Measurements from ENCODE around the gene KLHL26. TPM values are rescaled to one million over a fixed set of nuclear protein-coding genes. Genes with fewer than 3 reads are reported as not detected.

Gene KLHL26
- polyA plus RNA-seq, 2 of the 4 experiments (the other 2 are of a cell fraction), result 1.1 to 2.0 TPM

- CTCF ChIA-PET, result interaction anchor here (0.6 kb wide), 1 partner anchor 23 kb away, joined by 3 read pairs; no protein-coding TSS in a partner anchor
- FAIRE-seq (no peak), ATAC-seq (no peak), DNase-seq (ENCODE audit: low read depth in 1 of 2, low spot score in 1 of 2) (no peak)
- Histone ChIP-seq H3K4me2 (no peak overlapping the region), H3K27ac (no peak overlapping the region), H3K4me3 (no peak overlapping the region), H3K4me1 (no peaks in the 10 kb centered on the region), H3K9me3 (no peaks in the 10 kb centered on the region)
- POLR2A ChIA-PET, result no interaction called here
- TF ChIP-seq RAD21 (conservative IDR thresholded peaks at IDR 0.05 in 1 of 2, IDR thresholded peaks at IDR 0.05 in 1 of 2), result no peak
- no peak for TF ChIP-seq NPAS2 (CRISPR knock-in tag; IDR thresholded peaks at IDR 0.05; ENCODE audit: borderline replicate concordance)
- no peak for TF ChIP-seq MAFK (IDR thresholded peaks at IDR 0.05; ENCODE audit: partially characterized antibody)
- 89% methylated on average over 24 of the region's 25 CpGs for WGBS (ENCODE audit: missing lambda C conversion rate)
These were observed 12.7 kb downstream of the KLHL26 start for GRCh38 chr19:18649371-18650020.

GRCh38 chr19:18650021-18650390 lies 13.2 kb downstream of the KLHL26 start:
- DNase-seq (ENCODE audit: low read depth in 1 of 2, low spot score in 1 of 2) (no peak), ATAC-seq (no peak), FAIRE-seq (no peak)
- POLR2A ChIA-PET, result no interaction called here
- 74% methylated on average over 15 of the region's 17 CpGs for WGBS (ENCODE audit: missing lambda C conversion rate)
- Histone ChIP-seq H3K9me3 (no peaks in the 10 kb centered on the region), H3K4me2 (no peak overlapping the region), H3K27ac (no peak overlapping the region), H3K4me1 (no peaks in the 10 kb centered on the region), H3K4me3 (no peak overlapping the region)
- CTCF ChIA-PET, result no interaction called here
- no peak for TF ChIP-seq NR3C1 (IDR thresholded peaks at IDR 0.05)
- no peak for TF ChIP-seq CEBPB (IDR thresholded peaks at IDR 0.05)
- TF ChIP-seq HMGXB4 (CRISPR knock-in tag; IDR thresholded peaks at IDR 0.05; ENCODE audit: borderline replicate concordance), result no peak
- TF ChIP-seq BHLHE40 (IDR thresholded peaks at IDR 0.05; ENCODE audit: low read depth, low read length), result no peak
- TF ChIP-seq USF2 (IDR thresholded peaks at IDR 0.05), result no peak
- TF ChIP-seq EP300 (IDR thresholded peaks at IDR 0.05), result no peak
- TF ChIP-seq FOSB (CRISPR knock-in tag; IDR thresholded peaks at IDR 0.05), result no peak
- no peak for TF ChIP-seq REST (IDR thresholded peaks at IDR 0.05)
- no peak for TF ChIP-seq ZC3H11A (IDR thresholded peaks at IDR 0.05)
- no peak for TF ChIP-seq BCL3 (IDR thresholded peaks at IDR 0.05)
- TF ChIP-seq POLR2A (IDR thresholded peaks at IDR 0.05; ENCODE audit: low read length), result no peak
- no peak for TF ChIP-seq EHF (CRISPR knock-in tag; IDR thresholded peaks at IDR 0.05)
- no peak for TF ChIP-seq ESRRA (IDR thresholded peaks at IDR 0.05; ENCODE audit: borderline replicate concordance, low read length)
- no peak for TF ChIP-seq ELK1 (IDR thresholded peaks at IDR 0.05; ENCODE audit: low read depth, low read length)
- TF ChIP-seq RCOR1 (IDR thresholded peaks at IDR 0.05; ENCODE audit: low read depth, low read length), result no peak
- no peak for TF ChIP-seq CTCF (IDR thresholded peaks at IDR 0.05)
- TF ChIP-seq JUN (IDR thresholded peaks at IDR 0.05), result no peak
- TF ChIP-seq RARB (CRISPR knock-in tag; IDR thresholded peaks at IDR 0.05), result no peak
- TF ChIP-seq SREBF2 (IDR thresholded peaks at IDR 0.05), result no peak
- no peak for TF ChIP-seq MAZ (IDR thresholded peaks at IDR 0.05; ENCODE audit: borderline replicate concordance, low read depth, low read length)

Measured in A549 (cell line).